SK-N-SH (cell line): ENCODE data around the gene POLR1C. TPM values are rescaled to one million over a fixed set of nuclear protein-coding genes. Genes with fewer than 3 reads are reported as not detected.

Experiments
- CTCF ChIA-PET: fragments of 300-600, 350-600 bp; formaldehyde crosslinking; extraction: SDS; loops from one replicate; lab custom pipeline; 2021; lab: Yijun Ruan, JAX
- POLR2A ChIA-PET: fragments of 350-600 bp; sonication (Branson Sonifier 250); formaldehyde crosslinking; extraction: SDS; loops from one replicate; lab custom pipeline; 2020; ENCODE audit warnings: antibody characterized with exemption, inconsistent platforms; lab: Yijun Ruan, JAX
- DNase-seq: peaks from one replicate; pipeline ENCODE4 v3.0.0; 2012
- H2AFZ ChIP-seq: fragments of 200-600 bp; sonication (generic); 2 replicates; pipeline ENCODE4 v1.8.1; 2016; ENCODE audit warnings: antibody characterized with exemption, mild to moderate bottlenecking, low read depth
- H3F3A ChIP-seq: fragments of 200-600 bp; sonication (generic); replicated peaks from 2 replicates; pipeline ENCODE3; 2016; ENCODE audit warnings: antibody characterized with exemption, mild to moderate bottlenecking; ENCODE audit not compliant: insufficient read depth
- H3K27ac ChIP-seq, 2 experiments: fragments of 200-500 bp in 1 of 2; fragments of 200-600 bp in 1 of 2; sonication (Bioruptor generic) in 1 of 2; sonication (generic), shearing (Covaris generic) in 1 of 2; 2 replicates each; pipeline versions ENCODE4 v1.5.1 to v1.6.1; 2014 to 2016; ENCODE audit warnings: low read depth in 2 of 2, inconsistent platforms in 1 of 2, low read length in 1 of 2, mild to moderate bottlenecking in 1 of 2, mixed read lengths in 1 of 2
- H3K27me3 ChIP-seq: fragments of 200-600 bp; sonication (generic), shearing (Covaris generic); 2 replicates; pipeline ENCODE4 v1.6.1; 2016; ENCODE audit warnings: mixed run types; ENCODE audit not compliant: insufficient read depth
- H3K36me3 ChIP-seq, 2 experiments: fragments of 200-500 bp in 1 of 2; fragments of 200-600 bp in 1 of 2; sonication (Bioruptor generic) in 1 of 2; sonication (generic) in 1 of 2; replicated peaks in 1 of 2; 2 replicates each; pipeline versions ENCODE3 to v1.5.1; 2014 to 2016; ENCODE audit warnings: low read length in 1 of 2, mild to moderate bottlenecking in 1 of 2; ENCODE audit not compliant: insufficient read depth in 2 of 2, control insufficient read depth in 1 of 2
- H3K4me1 ChIP-seq, 2 experiments: fragments of 200-500 bp in 1 of 2; fragments of 200-600 bp in 1 of 2; sonication (Bioruptor generic) in 1 of 2; sonication (generic), shearing (Covaris generic) in 1 of 2; 2 replicates each; pipeline versions ENCODE4 v1.5.1 to v1.6.1; 2014 to 2016; ENCODE audit warnings: low read depth in 1 of 2, low read length in 1 of 2, mixed run types in 1 of 2; ENCODE audit not compliant: insufficient read depth in 2 of 2, control insufficient read depth in 1 of 2
- H3K4me2 ChIP-seq: fragments of 200-600 bp; sonication (generic), shearing (Covaris generic); 2 replicates; pipeline ENCODE4 v1.6.1; 2017; ENCODE audit warnings: mixed run types
- H3K4me3 ChIP-seq, 2 experiments: fragments of 200-500 bp in 1 of 2; fragments of 200-600 bp in 1 of 2; sonication (Bioruptor generic) in 1 of 2; sonication (generic), shearing (Covaris generic) in 1 of 2; 2 replicates each; pipeline versions ENCODE4 v1.5.1 to v1.8.1; 2014 to 2016; ENCODE audit warnings: low read depth in 2 of 2, inconsistent platforms in 1 of 2, low read length in 1 of 2, mild to moderate bottlenecking in 1 of 2, mixed read lengths in 1 of 2, moderate library complexity in 1 of 2
- H3K79me2 ChIP-seq: fragments of 200-600 bp; sonication (generic); 2 replicates; pipeline ENCODE4 v1.8.1; 2017; ENCODE audit warnings: mild to moderate bottlenecking; ENCODE audit not compliant: insufficient read depth
- H3K9ac ChIP-seq: fragments of 200-600 bp; sonication (generic); 2 replicates; pipeline ENCODE4 v1.6.1; 2017; ENCODE audit warnings: mixed run types
- H3K9me2 ChIP-seq: fragments of 200-600 bp; sonication (generic); 2 replicates; pipeline ENCODE4 v1.6.1; 2017; ENCODE audit warnings: mixed run types
- H3K9me3 ChIP-seq: fragments of 200-600 bp; sonication (generic); 2 replicates; pipeline ENCODE4 v1.6.1; 2017; ENCODE audit warnings: mixed run types, mild to moderate bottlenecking, moderate library complexity
- H4K20me1 ChIP-seq: fragments of 200-600 bp; sonication (generic); 2 replicates; pipeline ENCODE4 v1.6.1; 2017; ENCODE audit warnings: mild to moderate bottlenecking, mixed run types; ENCODE audit not compliant: insufficient read depth
- CTCF ChIP-seq: fragments of 200-600 bp; sonication (generic); IDR thresholded peaks from 2 replicates; pipeline ENCODE4 v1.6.1; 2017; ENCODE audit warnings: antibody characterized with exemption, mild to moderate bottlenecking, moderate library complexity
- EP300 ChIP-seq, 2 experiments: IDR thresholded peaks; 2 replicates each; pipeline versions ENCODE4 v1.4.0 to v1.6.1; 2012; ENCODE audit warnings: borderline replicate concordance in 1 of 2, low read depth in 1 of 2, low read length in 1 of 2
- FOSL2 ChIP-seq: IDR thresholded peaks from 2 replicates; pipeline ENCODE4 v1.4.0; 2012; ENCODE audit warnings: low read depth, mild to moderate bottlenecking, moderate library complexity, borderline replicate concordance
- FOXM1 ChIP-seq: IDR thresholded peaks from 2 replicates; pipeline ENCODE4 v1.4.0; 2012; ENCODE audit warnings: low read depth, mild to moderate bottlenecking
- GATA2 ChIP-seq: sonication (generic); formaldehyde crosslinking; IDR thresholded peaks from 2 replicates; pipeline ENCODE4 v1.5.0; 2020; ENCODE audit warnings: mild to moderate bottlenecking, missing genetic modification reagents
- IRF3 ChIP-seq: fragments of 150-350 bp; IDR thresholded peaks from 2 replicates; pipeline ENCODE4 v1.6.1; 2016; ENCODE audit warnings: mild to moderate bottlenecking, low read depth, low read length
- JUND ChIP-seq: IDR thresholded peaks from 2 replicates; pipeline ENCODE4 v1.4.0; 2012
- MEF2A ChIP-seq: IDR thresholded peaks from 2 replicates; pipeline ENCODE4 v1.4.0; 2012; ENCODE audit warnings: low read depth, borderline replicate concordance
- MXI1 ChIP-seq: IDR thresholded peaks from 2 replicates; pipeline ENCODE4 v1.6.1; 2012; ENCODE audit warnings: mild to moderate bottlenecking, low read depth, low read length, improper control_type of control experiment
- NFIC ChIP-seq: IDR thresholded peaks from 2 replicates; pipeline ENCODE4 v1.4.0; 2012; ENCODE audit warnings: borderline replicate concordance
- NRF1 ChIP-seq: IDR thresholded peaks from 2 replicates; pipeline ENCODE4 v1.6.1; 2012; ENCODE audit warnings: low read depth, mild to moderate bottlenecking, low read length
- PBX3 ChIP-seq: IDR thresholded peaks from 2 replicates; pipeline ENCODE4; 2012
- POLR2AphosphoS5 ChIP-seq: IDR thresholded peaks from 2 replicates; pipeline ENCODE4 v1.6.1; 2012; ENCODE audit warnings: low read depth, low read length
- RCOR1 ChIP-seq: fragments of 150-350 bp; IDR thresholded peaks from 2 replicates; pipeline ENCODE4 v1.6.1; 2017; ENCODE audit warnings: antibody characterized with exemption, low read length
- REST ChIP-seq: IDR thresholded peaks from 2 replicates; pipeline ENCODE4 v1.6.1; 2012; ENCODE audit warnings: mild to moderate bottlenecking, low read depth, low read length, moderate library complexity
- RFX5 ChIP-seq: IDR thresholded peaks from 2 replicates; pipeline ENCODE4 v1.6.1; 2012; ENCODE audit warnings: mild to moderate bottlenecking, improper control_type of control experiment, low read length
- SMC3 ChIP-seq: IDR thresholded peaks from 2 replicates; pipeline ENCODE4 v1.6.1; 2012; ENCODE audit warnings: low read depth, low read length, improper control_type of control experiment
- TAF1 ChIP-seq: IDR thresholded peaks from 2 replicates; pipeline ENCODE4 v1.6.1; 2012; ENCODE audit warnings: low read depth, mild to moderate bottlenecking, low read length, moderate library complexity, borderline replicate concordance
- TEAD4 ChIP-seq: IDR thresholded peaks from 2 replicates; pipeline ENCODE4 v1.4.0; 2012; ENCODE audit warnings: mild to moderate bottlenecking, borderline replicate concordance; ENCODE audit not compliant: insufficient read depth
- USF2 ChIP-seq: fragments of 150-350 bp; IDR thresholded peaks from 2 replicates; pipeline ENCODE4 v1.6.1; 2017; ENCODE audit warnings: antibody characterized with exemption, low read length, low read depth, borderline replicate concordance
- YY1 ChIP-seq: IDR thresholded peaks from 2 replicates; pipeline ENCODE4 v1.4.0; 2012; ENCODE audit warnings: low read depth, mild to moderate bottlenecking
- whole genome bisulfite sequencing: methylation state at CpG from one replicate; pipeline ENCODE4 v1.1.6; 2017; ENCODE audit warnings: low lambda C conversion rate; 5-methylcytosine and 5-hydroxymethylcytosine counted together
- polyA plus RNA-seq, 3 experiments: library from polyadenylated mRNA; depleted of rRNA; stranded (reverse); fragments of >200 nt; gene quantifications; 2 replicates each; pipeline ENCODE4 v1.2.3, GENCODE V29; 2012

Gene POLR1C
- polyA plus RNA-seq, 1 of the 3 experiments (the other 2 are of a cell fraction), result 59.1 TPM

- Histone ChIP-seq H3K4me3 (no peak overlapping the region), H3K36me3 (no peaks in the 10 kb centered on the region), H3K27ac (no peak overlapping the region), H3K79me2 (no peaks in the 10 kb centered on the region)
- no peak for TF ChIP-seq RCOR1
- TF ChIP-seq GATA2 (CRISPR knock-in tag), result no peak
- TF ChIP-seq POLR2AphosphoS5, result no peak
- no peak for TF ChIP-seq IRF3
- no peak for TF ChIP-seq PBX3
- no peak for TF ChIP-seq SMC3
- TF ChIP-seq FOSL2, result no peak
- TF ChIP-seq FOXM1, result no peak
- TF ChIP-seq NRF1, result no peak
- TF ChIP-seq MXI1, result no peak
- no peak for TF ChIP-seq NFIC
- TF ChIP-seq TEAD4, result no peak
- no peak for TF ChIP-seq CTCF
- TF ChIP-seq, all 33 proteins: peak for 0
- H3K9me2 ChIP-seq, result no peaks in the 10 kb centered on the region
- ChIA-PET POLR2A (interaction anchor here (0.7 kb wide), 1 partner anchor 37 kb away, joined by 3 read pairs; no protein-coding TSS in a partner anchor), CTCF (interaction anchor here (1.2 to 1.8 kb wide), 2 partner anchors 19 to 33 kb away, joined by 4 read pairs; no protein-coding TSS in a partner anchor)
- no peaks in the 10 kb centered on the region for H3K27me3 ChIP-seq
- H3K4me2 ChIP-seq, result no peak overlapping the region
- H2AFZ ChIP-seq, result no peak overlapping the region
- H3K9ac ChIP-seq, result no peak overlapping the region
- no peaks in the 10 kb centered on the region for H3F3A ChIP-seq
- peaks cover 0 to 4% of the 10 kb centered on the region in 2 experiments; a peak in 1 of 4 replicates for H3K4me1 ChIP-seq
- WGBS, result 87% methylated on average over 4 of the region's 4 CpGs
- no peak for DNase-seq
- no peaks in the 10 kb centered on the region for H4K20me1 ChIP-seq
- no peaks in the 10 kb centered on the region for H3K9me3 ChIP-seq
These were observed 44.4 kb upstream of the POLR1C start for GRCh38 chr6:43472515-43472914.

- Histone ChIP-seq H3K9me3 (no peaks in the 10 kb centered on the region), H3K27me3 (no peaks in the 10 kb centered on the region), H4K20me1 (no peaks in the 10 kb centered on the region), H3K9me2 (no peaks in the 10 kb centered on the region), H3K4me3 (no peak overlapping the region), H3K27ac (no peak overlapping the region)
- POLR2A ChIA-PET, result no interaction called here
- 88% methylated on average over 6 of the region's 6 CpGs for WGBS
- TF ChIP-seq JUND (no peak), TAF1 (no peak), MEF2A (no peak), YY1 (no peak), USF2 (no peak), FOXM1 (no peak), RFX5 (no peak), NRF1 (no peak), REST (no peak), EP300 (IDR thresholded peaks at IDR 0.05; ENCODE audit: borderline replicate concordance in 1 of 2, low read depth in 1 of 2, low read length in 1 of 2) (no peak)
- TF ChIP-seq, all 33 proteins: peak for 0
- CTCF ChIA-PET, result interaction anchor here (0.6 to 1.8 kb wide), 5 partner anchors 19 to 89 kb away, joined by 3 to 6 read pairs (median 3); no protein-coding TSS in a partner anchor
- H3F3A ChIP-seq, result no peaks in the 10 kb centered on the region
- H2AFZ ChIP-seq, result no peak overlapping the region
- no peak overlapping the region for H3K9ac ChIP-seq
- H3K79me2 ChIP-seq, result peaks cover 29% of the 10 kb centered on the region
- no peak for DNase-seq
- peaks cover 0 to 2% of the 10 kb centered on the region in 2 experiments for H3K36me3 ChIP-seq
- H3K4me1 ChIP-seq, result peaks cover 10 to 13% of the 10 kb centered on the region in 2 experiments; a peak in 3 of 4 replicates
- no peak overlapping the region for H3K4me2 ChIP-seq
These were observed 41.4 kb upstream of the POLR1C start for GRCh38 chr6:43475516-43475915.
